NCI-H446 treated with DMSO at 0.1 percent for 48 hours (cell line): Measurements from ENCODE around the gene MZB1.
A peak's percentile ranks its signal among the peaks of the same experiment; 100 is the strongest.
"Not testable (repeated sequence)": the region's sequence is repeated elsewhere in the genome, so short reads cannot be mapped to it uniquely, and the experiment has no call there.

Experiments
- DNase-seq: peaks from one replicate; lab custom pipeline; 2025; lab: John Stamatoyannopoulos, UW

MZB1 gene

DNA sequence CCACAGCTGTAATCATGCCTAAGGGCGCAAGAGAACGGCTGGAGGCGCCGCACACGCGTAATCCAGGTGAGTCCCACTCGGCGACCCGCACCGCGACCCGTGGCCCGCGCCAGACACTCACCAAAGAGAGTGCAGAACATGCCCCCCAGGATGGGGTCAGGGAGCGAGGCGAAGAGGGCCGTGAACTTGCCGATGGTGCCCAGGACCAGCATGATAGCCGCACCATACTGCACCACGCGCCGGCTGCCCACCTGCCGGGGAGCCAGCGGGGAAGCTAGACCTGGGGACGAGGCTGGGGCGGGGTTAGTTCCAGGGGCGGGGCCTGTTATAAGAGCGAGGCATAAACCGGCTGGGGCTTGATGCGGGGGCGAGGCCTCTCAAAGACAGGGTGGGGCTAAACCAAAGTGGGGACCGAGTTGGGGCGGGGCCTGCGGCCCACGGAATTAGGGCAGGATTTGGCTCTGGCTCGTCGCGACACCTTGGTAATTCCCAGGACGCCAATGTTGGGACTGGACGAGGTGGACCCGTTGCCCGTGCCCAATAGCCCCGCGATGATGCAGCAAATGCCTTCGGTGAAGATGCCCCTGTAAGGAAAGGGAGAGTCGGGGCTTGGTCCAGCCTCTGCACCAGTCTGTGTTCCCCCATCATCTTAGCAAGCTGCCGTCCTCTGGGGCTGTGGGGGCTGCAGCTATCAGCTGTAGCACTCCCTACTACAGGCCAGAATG lies 11.4 kb downstream of the MZB1 start:
- no peak for DNase-seq

DNA sequence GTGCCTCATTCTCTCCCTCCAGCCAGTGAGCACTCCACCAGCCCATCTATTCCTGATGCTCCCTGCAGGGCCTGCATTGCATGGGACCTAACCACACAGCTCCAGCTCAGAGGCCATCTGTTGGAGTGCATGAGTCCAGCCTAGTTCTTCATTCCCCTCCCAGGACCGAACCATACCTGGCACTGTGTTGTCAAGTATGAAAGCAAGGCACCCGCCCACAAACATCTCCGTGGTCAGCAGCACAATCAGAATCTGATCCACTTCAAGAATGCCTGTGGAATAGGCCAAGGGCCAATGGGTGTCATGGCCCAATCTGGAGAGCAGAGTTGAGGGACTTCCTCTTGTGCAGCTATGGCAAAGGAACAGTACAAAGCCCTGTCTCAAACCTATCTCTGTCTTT lies 12.5 kb downstream of the MZB1 start:
- DNase-seq, result no peak

DNA sequence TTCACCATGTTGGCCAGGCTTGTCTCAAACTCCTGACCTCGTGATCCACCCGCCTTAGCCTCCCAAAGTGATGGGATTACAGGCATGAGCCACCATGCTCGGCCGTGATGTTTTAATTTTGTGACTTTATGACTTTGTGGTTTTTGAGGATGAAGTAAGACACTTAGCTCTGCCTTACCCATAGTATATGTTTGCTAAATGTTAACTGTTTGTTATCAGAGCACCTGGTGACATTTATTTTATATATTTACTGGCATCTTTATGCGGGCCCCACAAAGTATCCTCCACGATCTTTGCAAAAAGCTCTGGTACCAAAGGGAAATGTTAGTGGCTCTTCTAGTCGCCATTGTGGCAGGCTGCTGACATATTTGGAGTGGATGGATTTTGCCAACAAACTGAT lies 13.3 kb downstream of the MZB1 start:
- DNase-seq, result no peak

DNA sequence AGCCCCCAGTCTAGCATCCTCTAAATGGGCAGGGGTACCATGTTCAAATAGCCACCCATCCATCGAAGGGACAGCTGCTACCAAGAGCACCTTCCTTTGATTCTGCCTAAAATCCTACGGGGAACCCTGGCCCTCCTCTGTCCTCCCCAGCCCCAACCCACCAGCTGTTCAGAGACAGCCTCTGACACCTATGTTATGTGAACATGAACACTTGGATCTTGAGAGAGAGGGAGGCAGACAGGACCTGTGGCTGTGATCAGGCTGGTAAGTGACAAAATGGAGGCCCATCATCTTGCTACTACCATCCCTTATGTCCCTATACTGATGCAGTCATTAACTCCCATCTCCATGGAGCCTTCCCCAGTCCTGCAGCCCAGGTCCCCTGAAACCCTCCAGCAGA lies 14.8 kb downstream of the MZB1 start:
- DNase-seq, result no peak

DNA sequence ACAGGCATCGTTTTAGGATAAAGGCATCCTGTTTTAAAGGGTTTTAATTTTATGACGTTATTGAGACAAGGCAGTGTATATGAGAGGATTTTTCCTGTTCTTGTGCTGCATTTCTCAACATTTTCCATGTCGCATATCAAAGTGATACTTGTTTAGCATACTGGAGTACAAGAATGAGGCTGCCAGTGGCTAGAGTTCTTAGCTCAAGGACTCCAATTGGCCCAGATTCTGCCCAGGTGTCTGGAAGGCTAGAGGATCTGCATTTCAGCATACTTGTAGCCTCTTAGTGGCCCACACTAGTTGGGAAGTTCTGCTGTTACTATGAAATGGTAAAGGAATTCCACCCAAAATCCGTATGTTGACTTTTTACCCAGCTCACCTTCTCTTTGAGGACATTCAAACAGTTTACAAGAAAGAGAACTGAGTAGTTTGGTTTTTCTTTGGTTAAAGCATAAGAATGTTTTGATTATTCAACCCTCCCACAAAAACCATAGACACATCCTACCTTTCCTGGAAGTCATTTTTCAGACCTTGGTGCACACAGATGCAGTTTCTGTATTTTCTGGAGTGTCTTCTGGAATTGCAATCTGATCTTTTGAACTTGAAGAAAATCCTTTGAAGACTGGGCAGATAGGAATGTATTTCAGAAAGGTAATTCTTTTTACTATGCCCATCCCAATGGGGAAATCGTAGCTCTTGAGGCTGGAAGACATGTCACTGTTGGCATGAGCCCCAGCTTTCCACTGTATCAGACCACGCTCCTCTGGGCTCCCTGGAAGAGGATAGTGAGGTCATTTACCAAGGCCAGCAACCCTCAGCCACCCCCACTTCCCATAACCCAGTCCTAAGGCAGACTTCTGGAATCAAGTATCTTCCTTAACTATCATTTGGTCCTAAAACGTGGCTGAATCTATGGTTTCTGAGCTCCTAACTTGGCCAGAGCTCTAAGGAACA lies 18.0 kb downstream of the MZB1 start:
- no peak for DNase-seq

DNA sequence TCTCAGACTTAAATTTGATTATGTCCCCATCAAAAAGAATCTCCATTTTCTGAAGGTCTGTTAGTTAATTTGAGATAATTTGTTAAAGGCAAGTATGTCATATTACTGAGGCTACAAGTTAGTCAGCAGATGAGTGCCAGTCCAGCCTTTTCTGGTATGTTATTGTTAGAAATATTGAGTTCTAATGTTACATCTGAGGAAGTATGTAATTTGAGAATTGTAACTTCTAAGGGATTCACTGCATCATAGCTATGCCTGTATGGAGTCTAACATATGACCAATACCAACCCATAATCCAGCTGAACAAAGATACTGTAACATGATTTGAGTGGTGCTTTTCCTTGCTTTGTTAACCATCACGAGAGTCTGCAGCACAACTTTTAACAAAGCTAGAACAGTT lies 20.5 kb downstream of the MZB1 start:
- DNase-seq, result no peak

DNA sequence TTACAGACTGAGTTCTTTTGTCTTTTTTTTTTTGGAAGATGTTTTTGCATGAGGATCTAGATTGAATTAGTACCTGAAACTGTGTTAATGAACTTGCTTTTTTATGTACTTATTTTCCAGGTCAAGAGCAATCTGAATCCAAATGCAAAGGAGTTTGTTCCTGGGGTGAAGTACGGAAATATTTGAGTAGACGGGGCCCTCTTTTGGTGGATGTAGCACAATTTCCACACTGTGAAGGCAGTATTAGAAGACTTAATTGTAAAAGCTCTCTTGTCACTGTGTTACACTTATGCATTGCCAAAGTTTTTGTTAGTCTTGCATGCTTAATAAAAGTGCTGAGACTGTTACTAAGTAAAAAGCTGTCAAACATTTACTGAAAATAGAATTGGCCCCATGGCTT lies 21.1 kb downstream of the MZB1 start:
- DNase-seq, result no peak

DNA sequence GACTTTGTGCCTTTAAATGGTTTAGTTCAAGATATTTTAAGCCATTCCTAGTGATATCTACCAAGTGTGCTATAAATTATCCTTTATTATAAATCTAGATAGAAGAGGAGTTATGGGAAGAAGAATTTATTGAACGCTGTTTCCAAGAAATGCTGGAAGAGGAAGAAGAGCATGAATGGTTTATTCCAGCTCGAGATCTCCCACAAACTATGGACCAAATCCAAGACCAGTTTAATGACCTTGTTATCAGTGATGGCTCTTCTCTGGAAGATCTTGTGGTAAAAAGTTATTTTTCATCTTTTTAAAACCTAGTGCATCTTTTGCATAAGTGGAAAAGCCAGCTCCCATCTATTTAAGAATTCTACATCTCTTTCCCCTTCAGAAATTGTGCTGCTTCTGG lies 25.2 kb downstream of the MZB1 start:
- no peak for DNase-seq

DNA sequence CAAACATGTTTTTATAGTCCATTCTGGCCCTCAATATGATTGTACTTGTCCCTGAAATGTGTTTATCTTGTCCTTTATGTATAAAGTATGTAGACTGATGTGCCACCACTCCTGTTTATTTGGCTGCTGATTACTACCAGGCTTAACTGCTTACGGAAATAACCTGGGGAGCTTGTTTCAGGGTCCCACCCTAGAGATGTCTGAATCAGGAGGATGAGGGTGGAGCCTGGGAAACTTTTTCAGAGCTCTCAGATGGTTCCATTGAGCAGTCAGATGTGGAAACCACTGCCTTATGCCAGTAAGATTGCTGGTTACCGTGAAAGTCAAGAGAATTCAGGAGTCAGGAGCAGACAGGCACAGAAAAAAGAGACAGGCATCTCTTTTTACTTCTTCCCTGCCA lies 25.8 kb downstream of the MZB1 start:
- no peak for DNase-seq

DNA sequence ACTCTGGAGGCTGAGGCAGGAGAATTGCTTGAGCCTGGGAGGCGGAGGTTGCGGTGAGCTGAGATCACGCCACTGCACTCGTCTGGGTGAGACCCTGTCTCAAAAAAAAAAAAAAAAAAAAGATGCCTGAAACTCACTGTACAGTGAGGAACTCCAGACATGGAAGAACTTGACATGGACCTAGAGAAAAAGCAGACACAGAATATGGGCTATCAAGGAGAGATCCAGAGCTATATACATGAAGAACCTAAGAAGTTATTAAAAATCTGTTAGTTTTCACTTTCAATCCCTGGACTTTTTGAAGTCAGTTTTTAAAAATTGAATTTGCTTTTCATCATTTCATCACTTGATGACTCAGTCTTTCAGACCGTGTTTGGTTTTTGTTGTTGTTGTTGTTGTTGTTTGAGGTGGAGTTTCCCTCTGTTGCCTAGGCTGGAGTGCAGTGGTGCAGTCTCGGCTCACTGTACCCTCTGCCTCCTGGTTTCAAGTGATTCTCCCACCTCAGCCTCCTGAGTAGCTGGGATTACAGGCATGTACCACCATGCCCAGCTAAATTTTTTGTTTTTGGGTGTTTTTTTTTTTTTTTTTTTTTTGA lies 27.8 kb downstream of the MZB1 start:
- DNase-seq, result no peak

DNA sequence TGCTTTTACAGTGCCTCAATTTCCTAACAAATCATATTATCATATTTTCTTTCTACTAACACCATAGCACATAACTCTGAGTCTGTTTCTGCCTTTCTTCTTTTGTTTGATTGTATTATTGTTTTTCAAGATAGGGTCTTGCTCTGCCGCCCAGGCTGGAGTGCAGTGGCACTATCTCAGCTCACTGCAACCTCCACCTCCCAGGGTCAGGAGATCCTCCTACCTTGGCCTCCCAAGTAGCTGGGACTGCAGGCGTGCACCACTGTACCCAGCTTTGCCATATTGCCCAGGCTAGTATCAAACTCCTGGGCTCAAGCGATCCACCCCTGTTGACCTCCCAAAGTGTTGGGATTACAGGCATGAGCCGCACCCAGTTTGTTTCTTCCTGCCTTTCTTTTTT lies 29.3 kb downstream of the MZB1 start:
- no peak for DNase-seq

DNA sequence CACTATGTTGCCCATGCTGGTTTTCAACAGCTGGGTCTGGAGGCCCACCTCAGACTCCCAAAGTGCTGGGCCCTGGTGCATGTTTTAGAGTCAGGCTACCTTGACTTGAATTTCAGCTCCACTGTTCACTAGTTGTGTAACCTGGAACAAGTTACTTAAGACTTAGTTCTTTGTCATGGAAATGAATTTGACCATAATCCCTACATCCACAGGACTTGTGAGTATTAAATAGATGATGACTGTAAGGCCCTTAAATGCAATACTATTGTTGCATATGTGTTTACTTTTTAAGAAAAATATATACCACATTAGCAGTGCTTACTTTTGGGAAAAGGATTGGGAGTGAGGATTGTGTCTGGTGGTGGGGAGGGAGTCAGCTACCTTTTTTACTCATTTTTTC lies 31.6 kb downstream of the MZB1 start:
- no peak for DNase-seq

DNA sequence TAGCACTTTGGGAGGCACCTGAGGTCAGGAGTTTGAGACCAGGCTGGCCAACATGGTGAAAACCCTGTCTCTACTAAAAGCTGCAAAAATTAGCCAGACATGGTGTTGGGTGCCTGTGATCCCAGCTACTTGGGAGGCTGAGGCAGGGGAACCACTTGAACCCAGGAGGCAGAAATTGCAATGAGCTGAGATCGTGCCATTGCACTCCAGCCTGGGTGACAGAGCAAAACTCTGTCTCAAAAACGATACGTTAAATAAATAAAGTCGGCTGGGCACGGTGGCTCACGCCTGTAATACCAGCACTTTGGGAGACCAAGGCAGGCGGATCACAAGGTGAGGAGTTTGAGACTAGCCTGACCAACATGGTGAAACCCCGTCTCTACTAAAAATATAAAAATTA lies 33.8 kb downstream of the MZB1 start:
- DNase-seq, result not testable (repeated sequence)

DNA sequence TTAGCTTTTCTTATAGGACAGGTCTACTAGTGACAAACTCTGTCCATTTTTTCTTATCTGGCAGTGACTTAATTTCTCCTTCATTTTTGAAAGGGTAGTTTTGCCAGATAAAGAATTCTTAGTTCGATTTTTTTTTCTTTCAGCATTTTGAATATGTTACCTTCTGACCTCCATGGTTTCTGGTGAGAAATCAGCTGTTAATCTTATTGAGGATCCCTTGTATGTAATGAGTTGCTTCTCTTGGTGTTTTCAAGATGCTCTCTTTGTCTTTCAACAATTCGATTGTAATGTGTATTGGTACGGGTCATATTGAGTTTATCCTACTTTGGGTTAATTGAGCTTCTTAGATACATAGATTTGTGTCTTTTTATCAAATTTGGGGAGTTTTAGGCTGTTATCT lies 35.5 kb downstream of the MZB1 start:
- DNase-seq, result no peak

DNA sequence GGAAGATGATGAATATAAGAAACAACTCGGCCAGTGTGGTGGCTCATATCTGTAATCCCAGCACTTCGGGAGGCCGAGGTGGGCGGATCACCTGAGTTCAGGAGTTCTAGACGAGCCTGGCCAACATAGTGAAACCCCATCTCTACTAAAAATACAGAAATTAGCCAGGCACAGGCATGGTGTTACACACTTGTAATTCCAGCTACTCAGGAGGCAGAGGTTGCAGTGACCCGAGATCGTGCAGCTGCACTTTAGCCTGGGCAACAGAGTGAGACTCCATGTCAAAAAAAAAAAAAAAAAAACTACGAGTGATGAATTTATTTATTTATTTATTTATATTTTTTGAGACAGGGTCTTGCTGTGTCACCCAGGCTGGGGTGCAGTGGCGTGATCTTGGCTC lies 41.9 kb downstream of the MZB1 start:
- DNase-seq, result not testable (repeated sequence)

DNA sequence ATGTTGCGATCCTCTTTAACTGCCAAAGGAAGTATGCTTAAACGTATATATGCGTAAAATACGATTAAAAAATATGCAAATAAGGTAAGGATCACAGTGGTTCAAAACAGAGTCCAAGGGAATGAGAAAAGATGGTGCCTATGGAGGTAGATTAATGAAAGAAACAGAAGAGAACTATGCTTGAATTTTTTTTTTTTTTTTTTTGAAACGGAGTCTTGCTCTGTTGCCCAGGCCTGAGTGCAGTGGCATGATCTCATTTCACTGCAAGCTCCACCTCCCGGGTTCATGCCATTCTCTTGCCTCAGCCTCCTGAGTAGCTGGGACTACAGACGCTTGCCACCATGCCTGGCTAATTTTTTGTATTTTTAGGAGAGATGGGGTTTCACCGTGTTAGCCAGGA lies 44.3 kb downstream of the MZB1 start:
- DNase-seq, result not testable (repeated sequence)

DNA sequence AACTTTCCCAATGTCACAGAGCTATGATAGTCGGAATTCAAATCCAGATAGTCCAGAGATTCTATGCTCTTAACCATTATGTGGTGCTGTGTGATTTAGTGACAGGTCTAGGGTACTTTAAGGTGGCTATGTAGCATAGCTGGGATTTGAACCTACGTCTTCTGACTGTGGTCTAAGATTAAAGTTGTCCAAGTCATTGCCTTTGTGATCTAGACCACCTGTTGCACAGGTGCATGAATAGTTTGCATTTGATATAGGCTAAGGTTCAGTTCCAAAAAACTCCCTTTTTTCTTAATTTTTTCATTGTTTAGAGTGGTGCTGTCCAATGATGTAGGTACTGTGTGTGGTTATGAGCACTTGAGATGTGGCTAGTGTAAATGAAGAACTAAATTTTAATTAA lies 45.5 kb downstream of the MZB1 start:
- DNase-seq, result no peak

DNA sequence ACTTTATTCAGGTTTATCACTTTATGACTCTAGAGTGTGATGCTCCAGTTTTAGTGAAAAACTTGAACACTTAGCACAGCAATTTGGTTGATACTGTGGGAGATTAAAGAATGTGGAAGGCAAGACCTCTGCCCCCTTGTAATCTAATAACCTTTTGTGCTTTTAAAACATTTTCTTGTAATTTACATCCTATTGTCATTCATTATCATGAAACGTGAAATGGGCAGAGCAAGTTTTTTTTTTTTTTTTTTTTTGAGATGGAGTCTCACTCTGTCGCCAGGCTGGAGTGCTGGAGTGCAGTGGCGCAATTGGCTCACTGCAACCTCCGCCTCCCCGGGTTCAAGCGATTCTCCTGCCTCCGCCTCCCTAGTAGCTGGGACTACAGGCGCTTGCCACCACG lies 46.2 kb downstream of the MZB1 start:
- DNase-seq, result no peak

DNA sequence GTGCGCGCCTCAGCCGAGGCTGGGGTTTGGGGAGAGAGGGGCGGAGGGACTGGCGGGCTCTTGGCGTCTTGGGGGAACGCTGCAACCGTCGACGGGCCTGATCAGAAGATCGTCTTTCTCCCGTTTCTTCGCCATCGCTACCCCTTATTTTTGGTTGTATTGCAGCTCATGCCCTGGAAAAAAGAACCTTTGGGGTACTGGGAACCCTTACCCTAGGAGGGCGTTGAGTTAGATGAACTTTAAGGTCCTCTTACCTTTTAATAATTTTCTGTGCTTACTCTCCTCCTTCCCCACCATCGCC lies 47.3 kb downstream of the MZB1 start:
- no peak for DNase-seq

DNA sequence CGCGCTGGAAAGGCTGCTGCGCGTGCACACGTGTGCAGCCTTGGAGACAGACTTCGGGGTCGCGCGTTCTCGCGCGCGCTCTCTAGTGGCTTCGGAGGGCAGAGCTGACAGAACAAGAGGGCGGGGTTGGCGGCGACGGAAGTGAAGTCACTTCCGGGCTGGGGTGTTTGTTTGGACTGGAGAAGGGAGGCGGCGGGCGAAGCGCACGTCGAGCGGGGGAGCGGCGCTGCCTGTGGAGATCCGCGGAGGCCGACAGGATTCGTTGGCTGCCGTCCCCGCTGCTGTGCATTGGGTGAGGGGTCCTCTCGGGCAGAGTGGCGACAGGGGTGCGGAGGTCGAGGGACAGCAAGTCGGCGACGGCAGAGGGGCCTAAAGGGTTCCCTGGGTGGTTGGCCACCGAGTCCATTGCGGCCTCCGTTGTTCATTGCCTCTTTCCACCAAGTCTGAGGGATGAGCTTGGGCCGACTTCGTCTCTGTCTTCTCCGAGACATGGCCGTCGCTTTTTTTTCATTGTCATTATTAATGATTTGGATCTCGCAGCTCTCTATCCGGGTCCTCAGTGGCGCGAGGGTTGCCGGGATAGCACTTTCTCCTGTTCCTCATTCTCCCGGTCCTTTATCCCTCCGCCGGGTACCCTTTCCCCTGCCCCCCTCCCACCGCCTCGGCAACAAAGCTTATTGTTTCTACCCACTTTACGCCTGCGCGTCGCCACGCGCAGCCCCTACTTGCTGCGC lies 47.9 kb downstream of the MZB1 start, which contains the start of gene PAIP2:
Gene PAIP2, plus strand, starts transcription at position 166 of the 734 bp plus-strand sequence. CDS start 21,931 bp downstream, outside the sequence.
- DNase-seq, result peak; percentile 93

DNA sequence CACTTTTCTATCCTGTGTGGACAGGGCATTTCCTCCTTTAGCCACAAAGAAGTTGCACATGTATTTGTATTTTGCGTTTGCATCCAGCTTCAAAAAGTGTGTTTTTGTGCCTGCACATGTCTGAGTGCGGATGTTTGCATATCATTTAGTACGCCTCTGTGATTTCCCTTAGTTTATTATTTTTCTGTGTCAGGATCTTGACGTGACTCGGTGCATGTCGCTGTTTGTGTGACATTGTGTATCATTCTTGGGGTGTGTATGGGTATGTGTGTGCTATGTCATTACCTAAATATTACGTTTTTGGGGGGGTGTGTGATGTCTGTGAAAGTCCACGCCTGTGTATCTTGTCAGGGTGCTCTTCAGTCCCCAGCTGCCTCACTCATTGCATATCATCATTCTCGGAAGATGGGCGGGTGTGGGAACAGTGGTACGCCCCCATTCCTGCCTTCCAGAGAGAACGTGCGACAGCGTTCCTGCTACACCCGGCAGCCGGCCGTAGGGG lies 48.5 kb downstream of the MZB1 start:
- DNase-seq, result no peak

DNA sequence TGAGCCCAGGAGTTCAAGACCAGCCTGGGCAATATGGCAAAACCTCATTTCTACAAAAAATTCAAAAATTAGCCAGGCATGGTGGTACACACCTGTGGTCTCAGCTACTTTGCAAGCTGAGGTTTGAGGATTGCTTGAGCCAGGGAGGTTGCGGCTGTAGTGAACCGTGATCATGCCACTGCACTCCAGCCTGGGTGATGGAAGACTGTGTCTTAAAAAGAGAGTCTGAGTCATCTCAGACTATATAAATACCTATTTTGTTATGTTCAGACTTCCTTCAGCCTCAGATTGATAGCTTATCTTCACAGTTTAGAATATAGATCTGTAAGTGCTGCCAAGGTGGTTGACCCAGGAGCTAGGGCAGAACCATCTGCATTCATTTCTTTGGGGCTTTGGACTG lies 49.7 kb downstream of the MZB1 start:
- no peak for DNase-seq
